Measurements from ENCODE around the gene CEP85L.

GRCh38 chr6:118502169-118502568 is 149.2 kb downstream of the CEP85L start:
- no peak for TF ChIP-seq CTCF (IDR thresholded peaks at IDR 0.05)
- TF ChIP-seq EP300 (IDR thresholded peaks at IDR 0.05; ENCODE audit: low read depth) = no peak

All from transverse colon (tissue), 3 donors.